ENCODE data around the gene NKX6-2. TPM values are rescaled to one million over a fixed set of nuclear protein-coding genes. Genes with fewer than 3 reads are reported as not detected.
"Not testable (repeated sequence)": the region's sequence is repeated elsewhere in the genome, so short reads cannot be mapped to it uniquely, and the experiment has no call there.

Gene NKX6-2
- total RNA-seq, 4 donors from 2014 or later = not detected

GRCh38 chr10:132743925-132744490, 41.9 kb downstream of the NKX6-2 start:
- Histone ChIP-seq H3K27me3 (no peaks in the 10 kb centered on the region), H3K9me3 (no peaks in the 10 kb centered on the region), H3K27ac (no peak overlapping the region), H3K36me3 (no peaks in the 10 kb centered on the region), H3K4me1 (peaks cover 39 to 40% of the 10 kb centered on the region in 2 donors), H3K4me3 (replicated peaks in 1 of 3) (no peak overlapping the region)
- no peak for DNase-seq
- intact Hi-C loops (cut with DNase I) = loop anchor here (5.0 kb wide), 1 partner anchor 87 kb away; no protein-coding TSS in a partner anchor
- TF ChIP-seq CTCF (IDR thresholded peaks at IDR 0.05) (no peak), POLR2A (IDR thresholded peaks at IDR 0.05) (no peak)
- WGBS, 2 donors = 92 to 93% methylated on average over 15 to 16 of the region's 18 CpGs

- intact Hi-C loops (cut with DNase I) = loop anchor here (5.0 kb wide), 1 partner anchor 86 kb away; no protein-coding TSS in a partner anchor
These were observed 42.6 kb downstream of the NKX6-2 start for GRCh38 chr10:132743196-132743924.

GRCh38 chr10:132742837-132743194, 43.1 kb downstream of the NKX6-2 start:
- H3K27me3 ChIP-seq = no peaks in the 10 kb centered on the region
- no peak overlapping the region for H3K27ac ChIP-seq
- no peak overlapping the region for H3K4me3 ChIP-seq (replicated peaks in 1 of 3)
- DNase-seq = no peak
- WGBS, 2 donors = 89 to 92% methylated on average over 11 to 12 of the region's 12 CpGs
- H3K36me3 ChIP-seq = no peaks in the 10 kb centered on the region
- H3K4me1 ChIP-seq = peaks cover 27 to 28% of the 10 kb centered on the region in 2 donors
- no peaks in the 10 kb centered on the region for H3K9me3 ChIP-seq
- TF ChIP-seq POLR2A (IDR thresholded peaks at IDR 0.05) (no peak), CTCF (IDR thresholded peaks at IDR 0.05) (no peak)
- intact Hi-C loops (cut with DNase I) = loop anchor here (5.0 kb wide), 1 partner anchor 86 kb away; no protein-coding TSS in a partner anchor

More at GRCh38 chr10:132743196-132743924, 42.6 kb downstream of the NKX6-2 start:
- 83 to 84% methylated on average over 7 to 23 of the region's 30 CpGs for WGBS, 2 donors
- not testable (repeated sequence) for H3K9me3 ChIP-seq; DNase-seq; H3K27me3 ChIP-seq; H3K36me3 ChIP-seq; H3K4me3 ChIP-seq (replicated peaks in 1 of 3); H3K27ac ChIP-seq
- peaks cover 32 to 34% of the 10 kb centered on the region in 2 donors for H3K4me1 ChIP-seq

GRCh38 chr10:132742167-132742836, 43.6 kb downstream of the NKX6-2 start:
- intact Hi-C loops (cut with DNase I) = loop anchor here (5.0 kb wide), 1 partner anchor 85 kb away; no protein-coding TSS in a partner anchor
- no peak overlapping the region for H3K27ac ChIP-seq
- no peaks in the 10 kb centered on the region for H3K36me3 ChIP-seq
- H3K9me3 ChIP-seq = no peaks in the 10 kb centered on the region
- no peak overlapping the region for H3K4me3 ChIP-seq (replicated peaks in 1 of 3)
- WGBS, 2 donors = 91 to 96% methylated on average over 11 to 18 of the region's 27 CpGs
- H3K4me1 ChIP-seq = peaks cover 21 to 24% of the 10 kb centered on the region in 2 donors
- no peak for TF ChIP-seq POLR2A (IDR thresholded peaks at IDR 0.05)
- no peak for TF ChIP-seq CTCF (IDR thresholded peaks at IDR 0.05)
- H3K27me3 ChIP-seq = no peaks in the 10 kb centered on the region
- no peak for DNase-seq

- no peaks in the 10 kb centered on the region for H3K27me3 ChIP-seq
- TF ChIP-seq CTCF (IDR thresholded peaks at IDR 0.05) = no peak
- no peak for TF ChIP-seq POLR2A (IDR thresholded peaks at IDR 0.05)
- intact Hi-C loops (cut with DNase I) = loop anchor here (5.0 kb wide), 1 partner anchor 83 kb away; no protein-coding TSS in a partner anchor
- 92 to 93% methylated on average over 6 of the region's 6 CpGs for WGBS, 2 donors
- H3K9me3 ChIP-seq = no peaks in the 10 kb centered on the region
- peaks cover 5 to 12% of the 10 kb centered on the region in 2 donors for H3K4me1 ChIP-seq
- H3K27ac ChIP-seq = no peak overlapping the region
- no peaks in the 10 kb centered on the region for H3K36me3 ChIP-seq
- no peak for DNase-seq
- no peak overlapping the region for H3K4me3 ChIP-seq (replicated peaks in 1 of 3)
These were observed 45.4 kb downstream of the NKX6-2 start for GRCh38 chr10:132740588-132740987.

Data from thyroid gland (tissue), 4 donors.